IMR-90 (cell line): ENCODE data around the gene ZBTB8A. TPM values are rescaled to one million over a fixed set of nuclear protein-coding genes. Genes with fewer than 3 reads are reported as not detected.

ENCODE experiments used
- ATAC-seq: fragments of 200-7000 bp; cut with Tn5 transposase; 2 replicates; pipeline ENCODE4 v1.9.1; 2020; ENCODE audit warnings: low read depth, mild to moderate bottlenecking, moderate library complexity
- BruUV-seq: library from RNA; stranded (reverse); fragments of 400-500 nt; replicated peaks from 2 replicates; lab custom pipeline; 2021; lab: Mats Ljungman, UMichigan
- CTCF ChIA-PET: fragments of 300-600 bp; formaldehyde crosslinking; extraction: SDS; loops from one replicate; lab custom pipeline; 2021; ENCODE audit warnings: antibody characterized with exemption; lab: Yijun Ruan, JAX
- POLR2A ChIA-PET: fragments of 300-600 bp; sonication (Branson Sonifier 250); formaldehyde crosslinking; loops from one replicate; lab custom pipeline; 2022; ENCODE audit warnings: antibody characterized with exemption; ENCODE audit not compliant: unreplicated experiment; lab: Charles Lee
- DNase-seq: peaks from one replicate; pipeline ENCODE4 v3.0.0; 2013
- H2AFZ ChIP-seq: replicated peaks from 2 replicates; pipeline ENCODE3; 2013; ENCODE audit warnings: low read length, mild to moderate bottlenecking; ENCODE audit not compliant: poor library complexity
- H2AK5ac ChIP-seq: 2 replicates; pipeline ENCODE4 v1.6.1; 2013; ENCODE audit warnings: low read depth, low read length, inconsistent platforms
- H2AK9ac ChIP-seq: replicated peaks from 2 replicates; pipeline ENCODE3; 2013; ENCODE audit warnings: mild to moderate bottlenecking, low read depth, low read length, moderate library complexity; ENCODE audit not compliant: poor library complexity
- H2BK120ac ChIP-seq: 2 replicates; pipeline ENCODE4 v1.6.1; 2013; ENCODE audit warnings: low read depth, low read length, inconsistent platforms
- H2BK15ac ChIP-seq: 3 replicates; pipeline ENCODE4 v1.6.1; 2013; ENCODE audit warnings: low read depth, low read length, inconsistent platforms
- H2BK20ac ChIP-seq: 2 replicates; pipeline ENCODE4 v1.6.1; 2013; ENCODE audit warnings: low read depth, mild to moderate bottlenecking, inconsistent platforms, low read length, moderate library complexity
- H2BK5ac ChIP-seq: 2 replicates; pipeline ENCODE4 v1.6.1; 2013; ENCODE audit warnings: mild to moderate bottlenecking, low read depth, low read length, inconsistent platforms; ENCODE audit not compliant: poor library complexity, severe bottlenecking
- H3K14ac ChIP-seq: replicated peaks from 2 replicates; pipeline ENCODE4 v1.6.1; 2013; ENCODE audit warnings: low read depth, low read length, inconsistent platforms
- H3K18ac ChIP-seq: 2 replicates; pipeline ENCODE4 v1.6.1; 2013; ENCODE audit warnings: low read depth, low read length, control low read depth
- H3K23ac ChIP-seq: 2 replicates; pipeline ENCODE4 v1.6.1; 2013; ENCODE audit warnings: low read depth, low read length, inconsistent platforms
- H3K27ac ChIP-seq: 2 replicates; pipeline ENCODE4 v1.5.1; 2013; ENCODE audit warnings: mild to moderate bottlenecking, control low read depth, low read length; ENCODE audit not compliant: insufficient read depth
- H3K27me3 ChIP-seq: 2 replicates; pipeline ENCODE4 v1.6.1; 2013; ENCODE audit warnings: low read length; ENCODE audit not compliant: control insufficient read depth, insufficient read depth
- H3K36me3 ChIP-seq: 2 replicates; pipeline ENCODE4 v1.6.1; 2013; ENCODE audit warnings: low read length, mixed read lengths; ENCODE audit not compliant: control insufficient read depth, insufficient read depth
- H3K4ac ChIP-seq: 2 replicates; pipeline ENCODE4 v1.6.1; 2013; ENCODE audit warnings: low read depth, low read length, inconsistent platforms
- H3K4me1 ChIP-seq: 2 replicates; pipeline ENCODE4 v1.6.1; 2013; ENCODE audit warnings: low read length, mixed read lengths; ENCODE audit not compliant: control insufficient read depth, insufficient read depth
- H3K4me2 ChIP-seq: 2 replicates; pipeline ENCODE4 v1.6.1; 2013; ENCODE audit warnings: low read depth, mild to moderate bottlenecking, control low read depth, low read length, moderate library complexity
- H3K4me3 ChIP-seq: 2 replicates; pipeline ENCODE4 v1.5.1; 2013; ENCODE audit warnings: low read depth, mild to moderate bottlenecking, control low read depth, low read length, moderate library complexity; ENCODE audit not compliant: insufficient read depth
- H3K56ac ChIP-seq: 2 replicates; pipeline ENCODE4 v1.6.1; 2013; ENCODE audit warnings: low read length, inconsistent platforms; ENCODE audit not compliant: insufficient read depth; ENCODE audit errors: extremely low read depth
- H3K79me1 ChIP-seq, 2 experiments: 2 replicates each; pipeline ENCODE4 v1.6.1; 2013; ENCODE audit warnings: low read length in 2 of 2, inconsistent platforms in 1 of 2, low read depth in 1 of 2
- H3K9ac ChIP-seq: 2 replicates; pipeline ENCODE4 v1.6.1; 2013; ENCODE audit warnings: low read depth, low read length, control low read depth
- H3K9me1 ChIP-seq: 2 replicates; pipeline ENCODE4 v1.6.1; 2013; ENCODE audit warnings: low read length, inconsistent platforms; ENCODE audit not compliant: insufficient read depth
- H3K9me3 ChIP-seq: 2 replicates; pipeline ENCODE4 v1.6.1; 2013; ENCODE audit warnings: low read length; ENCODE audit not compliant: control insufficient read depth, insufficient read depth
- H4K20me1 ChIP-seq: 2 replicates; pipeline ENCODE4 v1.6.1; 2013; ENCODE audit warnings: low read length, inconsistent platforms; ENCODE audit not compliant: insufficient read depth
- H4K5ac ChIP-seq: 2 replicates; pipeline ENCODE4 v1.6.1; 2013; ENCODE audit warnings: mild to moderate bottlenecking, low read depth, low read length, control low read depth
- H4K8ac ChIP-seq, 2 experiments: 2 replicates each; pipeline ENCODE4 v1.6.1; 2013; ENCODE audit warnings: low read depth in 2 of 2, low read length in 2 of 2, control low read depth in 1 of 2, inconsistent platforms in 1 of 2
- H4K91ac ChIP-seq: 2 replicates; pipeline ENCODE4 v1.6.1; 2013; ENCODE audit warnings: low read depth, low read length, inconsistent platforms; ENCODE audit not compliant: insufficient read depth
- CTCF ChIP-seq: conservative IDR thresholded peaks from 2 replicates; pipeline ENCODE4 v1.5.1; 2012; ENCODE audit warnings: mild to moderate bottlenecking, low read depth, low read length, improper control_type of control experiment
- NFE2L2 ChIP-seq: fragments of 150-350 bp; IDR thresholded peaks from 2 replicates; pipeline ENCODE4 v1.6.1; 2016; ENCODE audit warnings: low read depth, mild to moderate bottlenecking, low read length
- POLR2A ChIP-seq: IDR thresholded peaks from 2 replicates; pipeline ENCODE4 v1.6.1; 2012; ENCODE audit warnings: mild to moderate bottlenecking, low read depth, low read length
- WGBS, 2 experiments: methylation state at CpG; one replicate each; pipeline versions ENCODE4 v1.1.5 to v1.1.7; 2013; ENCODE audit warnings: missing lambda C conversion rate in 2 of 2; ENCODE audit not compliant: insufficient read length in 1 of 2; ENCODE audit errors: extremely low coverage in 2 of 2; 5-methylcytosine and 5-hydroxymethylcytosine counted together
- dilution Hi-C: fragments of 300-500 bp; cut with HindIII; formaldehyde crosslinking; loops from one replicate; pipeline ENCODE4 v1.14.3; 2018; ENCODE audit warnings: low sequenced_read_pairs; ENCODE audit not compliant: unreplicated experiment
- in situ Hi-C: fragments of 300-500 bp; cut with MboI; formaldehyde crosslinking; loops from 3 replicates; pipeline ENCODE4 v1.14.3; 2019; ENCODE audit warnings: low sequenced_read_pairs, inconsistent platforms, mixed read lengths
- intact Hi-C: fragments of 100-400 bp; cut with micrococcal nuclease; formaldehyde crosslinking; loops from 2 replicates; pipeline ENCODE4 v1.10.0; 2022
- polyA plus RNA-seq, 3 experiments: library from polyadenylated mRNA; depleted of rRNA; stranded (reverse); fragments of >200 nt; gene quantifications; 2 replicates each; pipeline ENCODE4 v1.2.3, GENCODE V29; 2012; ENCODE audit warnings: low replicate concordance in 1 of 3
- total RNA-seq: library from RNA; depleted of rRNA; stranded (reverse); fragments of >200 nt; gene quantifications from 2 replicates; pipeline ENCODE4 v1.2.3, GENCODE V29; 2012

Gene ZBTB8A
- total and polyA plus RNA-seq, 2 of the 4 experiments (the other 2 are of a cell fraction): 2.1 to 6.1 TPM

GRCh38 chr1:32540605-32541004 lies 1.4 kb downstream of the ZBTB8A start:
- Histone ChIP-seq H2BK15ac (no peak overlapping the region), H3K23ac (peak overlapping the region; percentile 57), H4K5ac (no peak overlapping the region), H3K4ac (no peak overlapping the region), H3K9me1 (peaks cover 10% of the 10 kb centered on the region), H3K9ac (no peak overlapping the region), H2AK9ac (no peak overlapping the region), H3K4me2 (peak overlapping the region; percentile 78), H4K8ac (peak overlapping the region in 1 of 2 experiments; percentile 38; a peak in 2 of 4 replicates), H2BK120ac (no peak overlapping the region), H4K20me1 (peaks cover 5% of the 10 kb centered on the region; the same call in 1 of the 2 replicates), H3K27ac (no peak overlapping the region), H2AFZ (peak overlapping the region; percentile 86), H3K27me3 (no peaks in the 10 kb centered on the region; the same call in 1 of the 2 replicates), H3K36me3 (no peaks in the 10 kb centered on the region), H3K18ac (no peak overlapping the region), H3K79me1 (peaks cover 29 to 42% of the 10 kb centered on the region in 2 experiments), H3K4me3 (no peak overlapping the region), H4K91ac (no peak overlapping the region), H2BK20ac (no peak overlapping the region), H3K4me1 (no peaks in the 10 kb centered on the region), H3K9me3 (no peaks in the 10 kb centered on the region), H2BK5ac (no peak overlapping the region), H2AK5ac (peak overlapping the region; percentile 42; the same call in 1 of the 2 replicates), H3K14ac (no peak overlapping the region), H3K56ac (no peak overlapping the region)
- ChIA-PET POLR2A (no interaction called here), CTCF (no interaction called here)
- DNase-seq (no peak), ATAC-seq (no peak)
- no TSS peak for BruUV-seq
- intact Hi-C loops (no loop called here), dilution Hi-C loops (no loop called here), in situ Hi-C loops (no loop called here)
- no peak for TF ChIP-seq CTCF
- no peak for TF ChIP-seq NFE2L2
- TF ChIP-seq POLR2A: no peak
- no CpG with 5 or more reads among the region's 3 CpGs for WGBS, 2 experiments
